AG04450 (cell line): ENCODE results near the gene LARGE1. TPM values are rescaled to one million over a fixed set of nuclear protein-coding genes. Genes with fewer than 3 reads are reported as not detected.

Source experiments
- CTCF ChIA-PET: fragments of 300-600, 350-600 bp; formaldehyde crosslinking; extraction: SDS; loops from one replicate; lab custom pipeline; 2022; ENCODE audit warnings: antibody characterized with exemption, inconsistent platforms; lab: Charles Lee
- POLR2A ChIA-PET: fragments of 350-600 bp; formaldehyde crosslinking; extraction: SDS; loops from one replicate; lab custom pipeline; 2021; ENCODE audit warnings: antibody characterized with exemption, inconsistent platforms; lab: Yijun Ruan, JAX
- DNase-seq: peaks from one replicate; pipeline ENCODE4 v3.0.0-alpha.2; 2011; ENCODE audit warnings: low read depth, low spot score
- H3K27ac ChIP-seq: one replicate; pipeline ENCODE4 v1.5.1; 2012; ENCODE audit warnings: low read depth, low read length, control low read depth
- H3K27me3 ChIP-seq: one replicate; pipeline ENCODE4 v1.6.0; 2012; ENCODE audit warnings: low read length; ENCODE audit not compliant: control insufficient read depth, insufficient read depth
- H3K4me3 ChIP-seq: 2 replicates; pipeline ENCODE4 v1.5.1; 2011; ENCODE audit warnings: mild to moderate bottlenecking, low read depth, low read length, control low read depth
- H3K9me3 ChIP-seq: 2 replicates; pipeline ENCODE4 v1.5.1; 2012; ENCODE audit warnings: low read length; ENCODE audit not compliant: control insufficient read depth, insufficient read depth
- CTCF ChIP-seq: IDR thresholded peaks from 2 replicates; pipeline ENCODE4 v1.5.1; 2011; ENCODE audit warnings: low read depth, low read length, control low read depth, inconsistent platforms
- polyA plus RNA-seq: library from polyadenylated mRNA; depleted of rRNA; stranded (reverse); fragments of >200 nt; gene quantifications from 2 replicates; pipeline ENCODE4 v1.2.3, GENCODE V29; 2011

Gene LARGE1
- polyA plus RNA-seq, 1 experiment: 8.4 TPM

- CTCF ChIA-PET: interaction anchor here (1.5 kb wide), 1 partner anchor 311 kb away, joined by 3 read pairs; no protein-coding TSS in a partner anchor
- Histone ChIP-seq H3K4me3 (no peak overlapping the region), H3K27me3 (no peaks in the 10 kb centered on the region), H3K9me3 (no peaks in the 10 kb centered on the region), H3K27ac (no peak overlapping the region)
- no peak for DNase-seq
- POLR2A ChIA-PET: no interaction called here
- no peak for TF ChIP-seq CTCF
Measured at GRCh38 chr22:33829546-33830280, 90.6 kb downstream of the LARGE1 start.

GRCh38 chr22:33828302-33828701, 92.0 kb downstream of the LARGE1 start:
- Histone ChIP-seq H3K27me3 (no peaks in the 10 kb centered on the region), H3K4me3 (no peak overlapping the region), H3K27ac (no peak overlapping the region), H3K9me3 (no peaks in the 10 kb centered on the region)
- DNase-seq: no peak
- ChIA-PET CTCF (no interaction called here), POLR2A (no interaction called here)
- no peak for TF ChIP-seq CTCF

GRCh38 chr22:33825761-33826160, 94.5 kb downstream of the LARGE1 start:
- Histone ChIP-seq H3K9me3 (no peaks in the 10 kb centered on the region), H3K4me3 (no peak overlapping the region), H3K27me3 (no peaks in the 10 kb centered on the region), H3K27ac (no peak overlapping the region)
- POLR2A ChIA-PET: no interaction called here
- DNase-seq: no peak
- CTCF ChIA-PET: interaction anchor here (0.7 kb wide), 1 partner anchor 1214 kb away, joined by 3 read pairs; no protein-coding TSS in a partner anchor
- TF ChIP-seq CTCF: no peak

GRCh38 chr22:33823552-33823951, 96.7 kb downstream of the LARGE1 start:
- Histone ChIP-seq H3K27ac (no peak overlapping the region), H3K4me3 (no peak overlapping the region), H3K27me3 (no peaks in the 10 kb centered on the region), H3K9me3 (no peaks in the 10 kb centered on the region)
- DNase-seq: no peak
- ChIA-PET POLR2A (interaction anchor here (0.9 kb wide), 1 partner anchor 16 kb away, joined by 3 read pairs; no protein-coding TSS in a partner anchor), CTCF (no interaction called here)
- no peak for TF ChIP-seq CTCF

GRCh38 chr22:33821290-33821689, 99.0 kb downstream of the LARGE1 start:
- ChIA-PET POLR2A (no interaction called here), CTCF (interaction anchor here (0.6 kb wide), 1 partner anchor 165 kb away, joined by 3 read pairs; no protein-coding TSS in a partner anchor)
- Histone ChIP-seq H3K9me3 (no peaks in the 10 kb centered on the region), H3K27ac (no peak overlapping the region), H3K27me3 (no peaks in the 10 kb centered on the region), H3K4me3 (no peak overlapping the region)
- DNase-seq: no peak
- no peak for TF ChIP-seq CTCF
